NCI-H345 treated with DMSO at 0.1 percent for 48 hours (cell line): Measurements from ENCODE around the gene ZNF580.

ENCODE experiments used
- DNase-seq: peaks from one replicate; lab custom pipeline; 2025; ENCODE audit not compliant: unreplicated experiment; lab: John Stamatoyannopoulos, UW

Gene ZNF580

GRCh38 chr19:55644842-55645511, 4.2 kb downstream of the ZNF580 start:
- DNase-seq = no peak

GRCh38 chr19:55645512-55645881, 4.7 kb downstream of the ZNF580 start:
- no peak for DNase-seq

GRCh38 chr19:55646889-55647731, 6.3 kb downstream of the ZNF580 start:
- no peak for DNase-seq

GRCh38 chr19:55647732-55648584, 7.2 kb downstream of the ZNF580 start, which contains the start of gene CCDC106:
Gene CCDC106, plus strand, starts transcription at chr19:55648212. Its CDS starts 835 bp downstream, at chr19:55649047.
- DNase-seq = peak; percentile 19

GRCh38 chr19:55648585-55649267, 7.9 kb downstream of the ZNF580 start:
- no peak for DNase-seq

- DNase-seq = no peak
These were observed 8.7 kb downstream of the ZNF580 start for GRCh38 chr19:55649268-55650125.

GRCh38 chr19:55650126-55650557, 9.3 kb downstream of the ZNF580 start:
- DNase-seq = no peak

GRCh38 chr19:55650602-55651230, 9.9 kb downstream of the ZNF580 start:
- DNase-seq = no peak

- DNase-seq = no peak
These were observed 10.4 kb downstream of the ZNF580 start for GRCh38 chr19:55651236-55651635.

- no peak for DNase-seq
These were observed 11.7 kb downstream of the ZNF580 start for GRCh38 chr19:55652311-55653128.

- DNase-seq = peak; percentile 90
These were observed 13.0 kb downstream of the ZNF580 start for GRCh38 chr19:55653651-55654322.

GRCh38 chr19:55654323-55654867, 13.6 kb downstream of the ZNF580 start:
- DNase-seq = peak; percentile 87

- DNase-seq = peak; percentile 23
These were observed 14.3 kb downstream of the ZNF580 start, which contains the start of gene U2AF2 for GRCh38 chr19:55654868-55655647. Gene U2AF2, plus strand, starts transcription at chr19:55655035. Its CDS starts 70 bp downstream, at chr19:55655105.

- DNase-seq = no peak
These were observed 14.8 kb downstream of the ZNF580 start for GRCh38 chr19:55655648-55656040.

- no peak for DNase-seq
These were observed 15.8 kb downstream of the ZNF580 start for GRCh38 chr19:55656552-55656951.

- DNase-seq = no peak
These were observed 16.4 kb downstream of the ZNF580 start for GRCh38 chr19:55656988-55657747.
